ENCODE results near the gene SOX9.
A peak's percentile ranks its signal among the peaks of the same experiment; 100 is the strongest.

Gene SOX9

DNA sequence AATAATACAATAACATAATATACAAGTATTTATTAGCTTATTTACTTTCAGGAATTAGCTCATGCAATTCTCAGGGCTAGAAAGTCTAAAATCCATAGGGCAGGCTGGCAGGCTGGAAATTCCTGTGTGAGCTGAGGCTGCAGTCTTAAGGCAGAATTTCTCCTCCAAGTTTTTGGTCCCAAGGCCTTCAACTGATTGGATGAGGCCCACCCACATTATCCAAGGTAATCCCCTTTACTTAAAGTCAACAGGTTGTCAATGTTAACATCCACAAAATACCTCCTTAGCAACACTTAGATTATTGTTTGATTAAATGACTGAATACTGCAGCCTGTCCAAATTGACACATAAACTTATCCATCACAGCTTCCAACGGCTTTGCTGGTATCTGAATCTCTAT is 32.9 kb upstream of the SOX9 start:
- DNase-seq (ENCODE audit: low read depth): no peak
- TF ChIP-seq, protein P1, sequence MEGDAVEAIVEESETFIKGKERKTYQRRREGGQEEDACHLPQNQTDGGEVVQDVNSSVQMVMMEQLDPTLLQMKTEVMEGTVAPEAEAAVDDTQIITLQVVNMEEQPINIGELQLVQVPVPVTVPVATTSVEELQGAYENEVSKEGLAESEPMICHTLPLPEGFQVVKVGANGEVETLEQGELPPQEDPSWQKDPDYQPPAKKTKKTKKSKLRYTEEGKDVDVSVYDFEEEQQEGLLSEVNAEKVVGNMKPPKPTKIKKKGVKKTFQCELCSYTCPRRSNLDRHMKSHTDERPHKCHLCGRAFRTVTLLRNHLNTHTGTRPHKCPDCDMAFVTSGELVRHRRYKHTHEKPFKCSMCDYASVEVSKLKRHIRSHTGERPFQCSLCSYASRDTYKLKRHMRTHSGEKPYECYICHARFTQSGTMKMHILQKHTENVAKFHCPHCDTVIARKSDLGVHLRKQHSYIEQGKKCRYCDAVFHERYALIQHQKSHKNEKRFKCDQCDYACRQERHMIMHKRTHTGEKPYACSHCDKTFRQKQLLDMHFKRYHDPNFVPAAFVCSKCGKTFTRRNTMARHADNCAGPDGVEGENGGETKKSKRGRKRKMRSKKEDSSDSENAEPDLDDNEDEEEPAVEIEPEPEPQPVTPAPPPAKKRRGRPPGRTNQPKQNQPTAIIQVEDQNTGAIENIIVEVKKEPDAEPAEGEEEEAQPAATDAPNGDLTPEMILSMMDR (IDR thresholded peaks at IDR 0.05; ENCODE audit: insufficient read depth, low read depth, low read length, missing control alignments): no peak
- H3K4me3 ChIP-seq (ENCODE audit: low read length): no peak overlapping the region

DNA sequence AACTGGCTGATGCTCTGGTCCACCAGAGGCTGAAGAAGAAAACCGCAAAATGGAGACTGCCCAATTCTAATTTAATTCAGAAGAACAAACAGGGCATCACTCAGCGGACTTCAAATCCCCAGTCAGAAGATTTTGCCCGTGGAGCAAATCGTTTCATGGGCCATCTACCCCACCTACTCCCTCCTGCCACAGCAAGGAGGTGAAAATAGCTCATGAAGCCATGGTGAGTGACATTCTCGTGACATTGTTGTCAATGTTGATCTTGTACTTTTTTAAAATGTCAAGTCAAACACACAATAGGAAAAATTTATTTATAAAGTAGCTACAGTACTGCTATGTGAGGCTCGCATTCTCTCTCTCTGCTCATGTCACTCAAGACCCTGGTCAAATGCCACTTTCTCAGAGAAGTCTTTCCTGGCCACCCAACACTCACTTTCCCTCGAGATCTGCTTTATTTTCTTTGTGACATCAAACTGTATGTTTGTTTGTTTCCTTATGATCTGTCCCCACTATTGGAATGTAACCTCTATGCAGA is 31.3 kb upstream of the SOX9 start:
- TF ChIP-seq, protein P1 (IDR thresholded peaks at IDR 0.05; ENCODE audit: insufficient read depth, low read depth, low read length, missing control alignments): no peak
- no peak for DNase-seq (ENCODE audit: low read depth)
- H3K4me3 ChIP-seq (ENCODE audit: low read length): no peak overlapping the region

DNA sequence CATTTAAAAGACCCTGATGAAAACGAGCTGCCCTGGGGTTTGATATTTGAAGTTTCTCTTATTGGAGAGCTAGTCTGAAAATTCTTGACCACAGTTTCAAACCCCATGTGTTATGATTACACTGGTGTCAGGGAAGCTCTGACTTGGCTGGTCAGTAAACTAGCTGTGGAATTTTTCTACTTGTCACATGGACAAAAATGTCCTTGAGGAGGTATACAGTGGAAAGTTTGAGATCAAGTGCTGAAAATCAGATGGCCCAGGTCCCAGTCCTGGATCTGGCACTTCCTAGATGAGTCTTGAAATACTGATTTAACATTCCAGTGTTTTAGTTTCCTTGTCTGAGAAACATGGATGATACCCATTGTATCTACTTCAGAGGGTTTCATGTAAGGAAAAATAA is 30.7 kb upstream of the SOX9 start:
- TF ChIP-seq, protein P1 (IDR thresholded peaks at IDR 0.05; ENCODE audit: insufficient read depth, low read depth, low read length, missing control alignments): no peak
- no peak for DNase-seq (ENCODE audit: low read depth)
- no peak overlapping the region for H3K4me3 ChIP-seq (ENCODE audit: low read length)

DNA sequence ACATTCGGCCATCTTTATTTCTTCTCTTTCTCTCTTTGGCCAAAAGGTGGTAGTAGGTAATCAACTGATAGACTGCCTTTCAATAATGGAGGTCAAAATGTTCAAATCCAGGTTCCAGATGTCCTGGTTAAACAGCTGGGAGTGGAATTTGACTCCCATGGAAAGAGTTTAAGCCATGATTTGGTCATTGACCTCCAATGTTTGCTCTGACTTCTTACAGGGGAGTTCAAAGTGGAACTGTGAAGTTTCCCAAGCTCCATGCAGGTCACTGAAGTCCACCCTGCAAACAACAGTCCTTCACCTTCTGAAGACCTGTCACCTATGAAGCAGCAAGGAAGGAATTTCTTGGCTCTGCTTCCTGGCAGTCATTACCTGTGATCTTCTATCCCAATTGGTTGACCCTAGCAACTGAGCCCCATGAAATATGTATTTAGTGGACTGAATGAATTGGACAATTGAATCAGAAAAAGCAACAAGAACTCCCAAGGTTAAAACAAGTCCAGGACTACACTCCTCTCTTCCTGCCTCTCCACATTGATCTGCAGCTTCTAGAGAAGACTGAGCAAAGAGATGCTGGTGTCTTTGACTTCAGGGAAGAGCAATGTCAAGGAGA is 28.0 kb upstream of the SOX9 start:
- DNase-seq (ENCODE audit: low read depth): no peak
- TF ChIP-seq, protein P1 (IDR thresholded peaks at IDR 0.05; ENCODE audit: insufficient read depth, low read depth, low read length, missing control alignments): no peak
- H3K4me3 ChIP-seq (ENCODE audit: low read length): no peak overlapping the region

DNA sequence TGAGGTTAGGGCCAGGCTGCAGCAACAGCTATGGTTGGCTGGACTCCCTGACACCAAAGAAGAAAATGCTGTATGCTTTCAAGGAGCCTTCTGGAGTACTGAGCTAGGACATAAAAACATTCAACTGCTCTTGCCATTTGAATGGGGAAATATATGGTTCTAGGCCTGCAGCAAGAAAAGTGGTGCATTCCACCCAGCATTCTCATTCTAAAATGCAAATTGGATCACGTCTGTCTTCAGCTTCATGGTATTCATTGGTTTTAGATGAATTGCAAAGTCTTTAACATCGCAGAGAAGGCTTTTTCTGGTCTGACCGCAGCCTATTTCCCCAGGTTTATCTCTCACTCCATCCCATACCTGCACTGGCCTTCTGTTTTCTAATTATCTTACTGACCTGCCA is 27.1 kb upstream of the SOX9 start:
- no peak for DNase-seq (ENCODE audit: low read depth)
- H3K4me3 ChIP-seq (ENCODE audit: low read length): no peak overlapping the region
- TF ChIP-seq, protein P1 (IDR thresholded peaks at IDR 0.05; ENCODE audit: insufficient read depth, low read depth, low read length, missing control alignments): no peak

DNA sequence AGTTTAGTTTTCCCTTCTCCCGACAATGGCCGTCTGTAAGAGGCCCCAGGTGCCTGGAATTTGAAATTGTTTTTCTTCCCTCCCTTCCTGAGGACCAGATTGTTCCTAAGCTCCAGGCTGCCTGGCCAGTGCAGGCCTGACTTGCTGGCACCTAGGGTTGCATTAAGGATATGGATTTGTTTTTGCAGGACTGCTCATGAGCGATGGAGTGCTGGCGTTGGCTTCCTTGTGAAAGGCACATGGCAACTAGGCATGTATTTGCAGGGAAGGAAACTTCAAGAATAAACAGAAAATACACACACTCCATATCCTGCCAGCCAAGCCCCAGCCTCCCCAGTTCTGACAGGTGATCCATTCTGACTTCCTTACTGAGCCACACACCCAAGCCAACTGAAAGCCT is 25.5 kb upstream of the SOX9 start:
- no peak overlapping the region for H3K4me3 ChIP-seq (ENCODE audit: low read length)
- TF ChIP-seq, protein P1 (IDR thresholded peaks at IDR 0.05; ENCODE audit: insufficient read depth, low read depth, low read length, missing control alignments): no peak
- no peak for DNase-seq (ENCODE audit: low read depth)

DNA sequence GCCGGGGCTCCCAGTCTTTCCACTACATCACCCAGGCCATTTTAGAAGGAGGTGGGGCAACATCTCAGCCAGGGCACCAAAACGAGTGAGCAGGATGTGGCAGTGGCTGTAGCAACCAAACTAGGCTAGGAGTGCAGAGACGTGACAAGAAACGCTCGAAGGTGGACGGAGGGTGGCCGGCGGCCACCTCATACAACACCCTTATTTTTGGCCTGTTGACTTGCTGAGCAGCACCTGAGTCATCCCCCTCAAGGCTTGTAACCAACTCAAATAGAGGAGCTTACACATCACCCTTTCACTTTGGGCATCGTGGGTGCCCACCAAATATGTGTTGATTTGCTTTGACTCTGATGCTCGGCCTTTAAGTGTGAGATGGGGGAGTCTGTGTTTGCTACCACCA is 23.7 kb upstream of the SOX9 start:
- H3K4me3 ChIP-seq (ENCODE audit: low read length): no peak overlapping the region
- peak; percentile 85 for DNase-seq (ENCODE audit: low read depth)
- TF ChIP-seq, protein P1 (IDR thresholded peaks at IDR 0.05; ENCODE audit: insufficient read depth, low read depth, low read length, missing control alignments): no peak

All from epithelial cell of esophagus (primary cell).